ENCODE results near the gene GPR146. TPM values are rescaled to one million over a fixed set of nuclear protein-coding genes. Genes with fewer than 3 reads are reported as not detected.

Gene GPR146
- total and polyA plus RNA-seq, 9 of the 15 experiments (the other 6 are each of a cell fraction or from before 2014, with no cell fraction given) = 0.22 to 3.6 (median 0.64) TPM; not detected in 2

GRCh38 chr7:1028775-1029636, 15.3 kb upstream of the GPR146 start (continued):
- TF ChIP-seq CTCFL (IDR thresholded peaks at IDR 0.05; ENCODE audit: borderline replicate concordance, insufficient read depth, low read depth, low read length, poor library complexity, severe bottlenecking) = no peak
- TF ChIP-seq RBM22 (IDR thresholded peaks at IDR 0.05; ENCODE audit: low read depth, low read length, poor library complexity, severe bottlenecking) = no peak
- TF ChIP-seq ZSCAN32 (CRISPR knock-in tag; IDR thresholded peaks at IDR 0.05) = no peak
- TF ChIP-seq POLR3G (IDR thresholded peaks at IDR 0.05; ENCODE audit: extremely low read depth, insufficient read length, insufficient replicate concordance) = no peak
- TF ChIP-seq, protein P1, sequence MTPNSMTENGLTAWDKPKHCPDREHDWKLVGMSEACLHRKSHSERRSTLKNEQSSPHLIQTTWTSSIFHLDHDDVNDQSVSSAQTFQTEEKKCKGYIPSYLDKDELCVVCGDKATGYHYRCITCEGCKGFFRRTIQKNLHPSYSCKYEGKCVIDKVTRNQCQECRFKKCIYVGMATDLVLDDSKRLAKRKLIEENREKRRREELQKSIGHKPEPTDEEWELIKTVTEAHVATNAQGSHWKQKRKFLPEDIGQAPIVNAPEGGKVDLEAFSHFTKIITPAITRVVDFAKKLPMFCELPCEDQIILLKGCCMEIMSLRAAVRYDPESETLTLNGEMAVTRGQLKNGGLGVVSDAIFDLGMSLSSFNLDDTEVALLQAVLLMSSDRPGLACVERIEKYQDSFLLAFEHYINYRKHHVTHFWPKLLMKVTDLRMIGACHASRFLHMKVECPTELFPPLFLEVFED (CRISPR knock-in tag; conservative IDR thresholded peaks at IDR 0.05) = no peak
- no peak for TF ChIP-seq SLC30A9 (CRISPR knock-in tag; IDR thresholded peaks at IDR 0.05)
- TF ChIP-seq FOXA3 (CRISPR knock-in tag; conservative IDR thresholded peaks at IDR 0.05 in 1 of 2, IDR thresholded peaks at IDR 0.05 in 1 of 2) = peak in 1 of 2 experiments; percentile 50; a peak in 3 of 4 replicates
- TF ChIP-seq RBM39 (optimal IDR thresholded peaks at IDR 0.05; ENCODE audit: low read depth, low read length) = peak; percentile 47
- no peak for TF ChIP-seq POLR3A (IDR thresholded peaks at IDR 0.05; ENCODE audit: borderline replicate concordance, extremely low read depth, insufficient read depth, insufficient read length)
- peak; percentile 60 for TF ChIP-seq ZNF384 (IDR thresholded peaks at IDR 0.05; ENCODE audit: low read depth, low read length)
